GM15510 (cell line): Measurements from ENCODE around the gene ACSL1.
A peak's percentile ranks its signal among the peaks of the same experiment; 100 is the strongest.

ENCODE experiments used
- POLR2A ChIP-seq: IDR thresholded peaks from 3 replicates; pipeline ENCODE4 v1.6.1; 2011; ENCODE audit warnings: borderline replicate concordance; ENCODE audit not compliant: insufficient read length; ENCODE audit errors: extremely low read depth

Gene ACSL1, protein sequence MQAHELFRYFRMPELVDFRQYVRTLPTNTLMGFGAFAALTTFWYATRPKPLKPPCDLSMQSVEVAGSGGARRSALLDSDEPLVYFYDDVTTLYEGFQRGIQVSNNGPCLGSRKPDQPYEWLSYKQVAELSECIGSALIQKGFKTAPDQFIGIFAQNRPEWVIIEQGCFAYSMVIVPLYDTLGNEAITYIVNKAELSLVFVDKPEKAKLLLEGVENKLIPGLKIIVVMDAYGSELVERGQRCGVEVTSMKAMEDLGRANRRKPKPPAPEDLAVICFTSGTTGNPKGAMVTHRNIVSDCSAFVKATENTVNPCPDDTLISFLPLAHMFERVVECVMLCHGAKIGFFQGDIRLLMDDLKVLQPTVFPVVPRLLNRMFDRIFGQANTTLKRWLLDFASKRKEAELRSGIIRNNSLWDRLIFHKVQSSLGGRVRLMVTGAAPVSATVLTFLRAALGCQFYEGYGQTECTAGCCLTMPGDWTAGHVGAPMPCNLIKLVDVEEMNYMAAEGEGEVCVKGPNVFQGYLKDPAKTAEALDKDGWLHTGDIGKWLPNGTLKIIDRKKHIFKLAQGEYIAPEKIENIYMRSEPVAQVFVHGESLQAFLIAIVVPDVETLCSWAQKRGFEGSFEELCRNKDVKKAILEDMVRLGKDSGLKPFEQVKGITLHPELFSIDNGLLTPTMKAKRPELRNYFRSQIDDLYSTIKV

DNA sequence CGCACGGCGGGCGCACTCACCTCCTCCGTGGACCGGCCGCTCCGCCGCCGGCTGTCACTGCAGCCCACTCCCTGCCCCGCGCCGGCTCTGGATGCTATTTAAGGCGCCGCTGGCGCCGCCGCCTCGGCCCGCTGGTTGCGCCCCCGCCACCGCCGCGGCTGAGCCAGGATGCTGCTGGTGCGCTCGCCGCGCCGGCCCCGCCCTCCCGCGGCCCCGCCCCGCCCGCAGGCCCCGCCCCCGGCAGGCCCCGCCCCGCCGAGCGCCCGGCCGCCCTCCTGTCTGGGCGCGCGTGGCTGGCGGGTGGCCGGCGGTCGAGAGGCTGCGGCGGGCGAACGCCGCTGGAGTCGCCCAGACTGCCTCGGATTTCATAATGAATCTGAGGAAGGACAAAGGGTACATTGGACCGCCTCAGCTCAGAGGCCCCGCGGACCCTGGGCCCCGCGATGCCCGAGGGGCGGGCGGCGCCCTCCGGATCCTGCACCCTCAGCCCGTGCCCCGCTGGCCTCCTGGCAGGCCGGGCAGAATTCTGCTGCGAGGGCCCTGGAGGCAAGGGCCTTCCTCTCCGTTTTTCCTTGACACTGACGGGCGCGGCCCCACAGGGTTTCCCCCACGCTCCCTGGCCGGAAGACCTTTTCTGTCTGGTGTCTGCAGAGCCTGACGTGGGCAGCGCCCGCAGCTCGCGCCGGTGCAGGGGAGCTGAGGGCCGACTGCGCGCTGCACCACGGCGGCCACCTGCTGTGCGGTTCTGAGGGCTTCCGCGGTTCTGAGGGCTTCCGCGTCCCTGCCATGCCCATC, at the start of gene ACSL1:
TSS of gene ACSL1 (minus strand) at position 73 of the 795 bp plus-strand sequence. CDS start 22,454 bp downstream, outside the sequence.
- peak; percentile 82 for TF ChIP-seq POLR2A

DNA sequence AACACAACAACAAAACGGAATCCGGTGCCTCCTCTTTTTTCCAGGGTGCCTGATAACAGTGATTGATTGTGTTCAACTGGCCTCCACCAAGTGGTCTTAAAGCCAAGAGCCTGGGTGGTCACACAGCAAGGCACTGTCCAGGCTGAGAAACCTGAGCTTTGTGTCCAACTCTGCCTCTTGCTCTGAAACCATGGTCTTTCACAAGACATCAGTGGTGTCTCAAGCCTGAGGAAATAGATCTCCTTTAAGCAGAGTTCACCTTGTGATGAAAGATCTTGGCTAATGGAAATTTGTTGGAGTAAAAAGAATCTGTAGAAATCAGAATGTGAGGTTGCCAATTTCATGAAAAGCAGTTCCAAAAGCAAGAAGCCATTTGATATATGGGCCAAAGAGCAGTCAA, 47.3 kb upstream of the ACSL1 start:
- no peak for TF ChIP-seq POLR2A

DNA sequence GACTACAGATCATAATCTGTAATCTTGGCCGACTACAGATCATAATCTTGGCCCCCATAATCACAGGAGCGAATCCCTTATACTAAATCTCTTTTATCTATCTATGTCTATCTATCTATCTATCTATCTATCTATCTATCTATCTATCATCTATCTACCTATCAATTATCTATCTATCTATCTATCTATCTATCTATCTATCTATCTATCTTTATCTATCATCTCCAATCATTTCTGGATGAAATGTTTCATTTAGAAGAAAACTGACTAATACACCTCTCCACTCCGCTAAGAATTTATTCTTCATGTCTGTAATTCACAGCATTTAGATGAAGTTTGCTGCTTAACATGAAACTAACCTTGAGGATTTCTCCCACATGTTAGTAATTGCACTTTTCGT, 45.0 kb upstream of the ACSL1 start:
- no peak for TF ChIP-seq POLR2A

DNA sequence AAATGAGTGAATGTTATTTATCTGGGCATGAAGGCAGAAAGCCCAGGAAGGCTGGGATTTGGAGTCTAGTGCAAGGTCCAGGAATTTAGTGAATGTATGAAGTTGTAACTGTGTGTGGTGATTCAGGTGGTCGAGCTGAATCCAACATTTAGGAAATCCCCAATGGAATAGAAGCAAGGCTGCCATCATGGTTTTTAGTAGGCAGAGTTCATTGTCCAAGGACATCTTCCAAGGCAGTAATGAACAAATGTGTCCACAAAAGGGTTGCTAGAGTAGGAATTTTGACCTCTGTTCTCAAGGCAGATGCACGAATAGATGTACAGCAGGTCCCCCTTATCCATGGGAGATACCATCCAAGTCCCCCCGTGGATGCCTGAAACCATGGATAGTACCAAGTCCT, 42.9 kb upstream of the ACSL1 start:
- no peak for TF ChIP-seq POLR2A

DNA sequence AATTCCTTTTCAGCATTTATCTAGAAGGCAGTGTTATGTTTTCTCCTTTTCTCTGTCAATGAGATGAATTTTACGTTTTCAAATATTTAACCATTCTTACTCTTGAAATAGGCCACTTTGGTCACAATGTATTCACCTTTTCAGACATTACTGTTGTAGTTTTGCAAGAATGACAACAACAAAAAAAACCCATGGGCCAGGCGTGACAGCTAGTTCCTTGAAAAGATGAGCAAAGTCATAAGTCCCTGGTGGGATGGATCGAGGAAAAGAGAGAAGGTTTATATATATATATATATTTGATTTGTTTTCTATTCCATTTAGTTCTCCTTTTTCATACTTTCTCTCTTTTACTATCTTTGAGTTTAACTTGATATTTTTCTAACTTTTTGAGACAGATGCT, 38.1 kb upstream of the ACSL1 start:
- no peak for TF ChIP-seq POLR2A

DNA sequence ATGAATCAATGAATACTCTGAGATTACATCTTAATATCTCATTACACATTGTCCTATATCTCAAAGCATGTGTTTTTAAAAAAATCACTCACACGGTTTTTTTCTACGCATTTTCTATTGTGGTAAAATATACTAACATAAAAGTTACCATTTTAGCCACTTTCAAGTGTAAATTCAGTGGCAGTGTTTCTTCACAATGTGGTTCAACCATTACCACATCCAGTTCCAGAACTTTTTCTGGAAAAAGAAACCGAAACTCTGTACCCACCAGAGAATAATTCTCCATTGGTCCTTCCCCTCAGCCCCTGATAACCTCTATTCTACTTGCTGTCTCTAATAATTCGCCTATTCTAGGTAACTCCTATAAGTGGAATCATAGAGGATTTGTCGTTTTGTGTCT, 35.3 kb upstream of the ACSL1 start:
- no peak for TF ChIP-seq POLR2A

DNA sequence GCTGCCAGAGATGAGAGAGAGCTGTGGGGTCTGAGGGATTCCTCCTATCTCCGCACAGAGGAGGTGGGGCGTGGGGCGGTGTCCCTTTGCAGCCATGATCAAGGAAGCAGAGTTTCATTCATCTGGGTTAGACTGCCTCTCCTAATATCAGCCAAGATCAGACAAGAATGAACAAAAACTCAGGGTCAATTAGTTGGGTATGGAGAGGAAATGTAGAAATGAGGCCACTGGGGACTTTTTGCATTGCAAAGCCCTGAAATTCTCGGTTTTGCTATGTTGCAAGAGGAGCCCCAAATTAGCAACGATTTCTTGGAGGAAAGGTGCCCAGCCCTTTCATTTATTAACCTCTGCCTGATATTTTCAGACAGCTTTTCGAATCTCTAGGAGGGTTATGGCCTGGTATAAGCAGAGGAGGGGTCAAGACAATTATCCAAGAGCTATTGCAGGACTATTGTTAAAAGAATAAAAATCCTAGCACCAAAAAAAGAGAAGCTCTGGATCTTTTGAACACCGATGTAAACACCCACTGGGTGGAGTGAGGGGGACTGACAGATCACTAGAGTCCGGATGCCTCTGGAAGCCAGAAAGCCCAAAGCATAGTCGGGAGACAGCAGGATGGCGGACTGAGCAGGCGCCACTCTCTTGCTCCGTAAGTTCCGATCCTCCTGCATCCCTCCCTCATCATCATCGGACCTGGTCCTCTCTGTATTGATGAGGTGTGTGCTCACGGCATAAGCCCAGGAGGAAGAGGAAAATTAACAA, 34.4 kb upstream of the ACSL1 start:
- TF ChIP-seq POLR2A: no peak

DNA sequence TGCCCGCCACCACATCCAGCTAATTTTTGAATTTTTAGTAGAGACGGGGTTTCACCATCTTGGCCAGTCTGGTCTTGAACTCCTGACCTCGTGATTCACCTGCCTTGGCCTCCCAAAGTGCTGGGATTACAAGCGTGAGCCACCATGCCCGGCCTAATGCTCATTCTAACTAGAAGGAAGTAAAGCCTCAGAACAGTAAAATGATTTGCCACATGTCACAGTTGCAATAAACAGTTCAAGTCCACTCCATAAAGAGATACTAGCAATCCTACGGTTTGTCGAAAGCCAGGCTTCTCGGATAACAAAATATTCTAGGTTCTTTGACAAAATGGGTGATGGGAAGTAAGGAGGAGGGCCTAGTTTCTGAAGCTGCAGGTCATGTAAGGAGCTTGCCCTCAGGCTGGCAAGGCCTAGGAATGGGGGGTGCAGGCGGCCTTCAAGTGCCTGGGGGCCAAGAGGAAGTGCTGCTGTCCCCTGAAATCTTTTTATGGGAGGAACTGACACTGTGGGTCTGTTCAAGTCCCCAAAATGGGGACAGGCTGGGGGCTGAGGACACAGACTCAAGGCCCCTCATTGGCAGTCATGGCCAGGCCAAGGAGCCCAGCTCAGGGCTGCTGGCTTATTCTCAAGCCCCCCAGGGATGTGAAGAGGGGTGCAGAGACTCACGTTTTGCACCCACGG, 31.8 kb upstream of the ACSL1 start:
- no peak for TF ChIP-seq POLR2A

DNA sequence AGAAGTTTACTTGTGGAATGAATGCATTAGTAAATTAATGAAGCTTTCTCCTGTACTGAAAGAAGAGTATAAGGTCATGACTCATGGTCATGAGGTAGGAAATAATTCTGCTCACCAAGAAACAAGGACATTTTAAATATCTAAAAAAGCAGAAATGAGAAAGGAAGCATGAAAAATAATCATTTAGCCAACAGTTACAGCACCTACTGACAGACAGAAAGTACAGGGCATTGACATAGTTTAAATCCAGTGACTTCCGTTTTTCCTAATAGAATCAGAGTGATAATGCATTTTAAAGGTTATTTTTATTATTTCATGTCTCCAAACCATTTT, 30.5 kb upstream of the ACSL1 start:
- no peak for TF ChIP-seq POLR2A

DNA sequence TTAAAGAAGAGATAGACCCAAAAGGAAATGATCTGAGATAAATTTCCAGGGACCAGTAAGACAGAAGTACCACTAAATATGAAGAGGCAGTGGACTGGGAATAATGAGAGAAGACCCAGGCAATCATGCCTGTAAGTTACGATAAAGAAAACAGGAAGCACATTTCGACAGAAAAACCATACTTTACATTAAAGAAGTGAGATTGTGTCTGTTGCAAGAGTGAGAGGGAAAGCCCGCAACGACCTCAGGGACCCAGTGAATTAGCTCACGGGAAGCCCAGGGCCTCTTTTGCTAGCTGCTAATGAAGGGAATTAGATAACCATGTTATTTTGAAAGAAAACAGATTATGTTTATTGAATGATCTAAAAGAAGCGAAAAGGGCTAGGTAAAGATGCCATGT, 28.9 kb upstream of the ACSL1 start:
- TF ChIP-seq POLR2A: no peak

DNA sequence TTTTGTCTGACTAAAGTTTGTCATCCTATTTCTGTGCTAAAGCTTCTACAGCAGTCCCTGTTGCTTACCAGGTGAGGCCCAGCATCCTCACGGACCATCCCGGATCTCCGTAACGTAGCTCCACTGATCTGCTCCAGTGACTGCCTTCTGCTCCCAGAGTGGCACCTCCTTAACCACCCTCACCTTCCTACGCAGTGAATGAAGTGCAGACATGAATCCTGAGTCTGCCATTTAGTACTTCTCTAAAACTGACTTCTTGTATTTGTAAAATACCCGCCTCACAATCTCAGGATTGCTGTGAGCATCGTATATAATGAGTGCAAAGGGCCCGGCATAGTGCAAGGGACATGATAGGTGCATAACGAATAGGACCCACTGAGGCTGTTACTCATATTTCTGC, 27.7 kb upstream of the ACSL1 start:
- TF ChIP-seq POLR2A: no peak

DNA sequence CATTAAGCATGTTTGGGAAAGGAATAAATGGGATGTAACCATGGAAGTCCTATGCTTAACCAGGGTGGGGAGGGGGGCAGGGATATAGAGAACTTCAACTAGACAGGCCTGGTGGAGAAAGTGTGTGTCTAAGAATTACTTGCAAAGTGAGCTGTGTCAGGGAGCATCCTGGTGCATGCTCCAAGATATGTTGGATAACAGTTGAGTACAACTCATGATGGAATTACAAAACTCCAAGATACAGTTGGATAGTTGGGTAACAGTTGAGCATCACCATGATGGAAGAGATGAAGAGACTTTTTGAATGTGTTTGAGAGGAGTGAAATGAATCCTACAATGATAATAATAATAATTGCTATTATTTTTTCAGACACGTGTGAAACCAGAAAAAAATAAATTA, 26.1 kb upstream of the ACSL1 start:
- no peak for TF ChIP-seq POLR2A

DNA sequence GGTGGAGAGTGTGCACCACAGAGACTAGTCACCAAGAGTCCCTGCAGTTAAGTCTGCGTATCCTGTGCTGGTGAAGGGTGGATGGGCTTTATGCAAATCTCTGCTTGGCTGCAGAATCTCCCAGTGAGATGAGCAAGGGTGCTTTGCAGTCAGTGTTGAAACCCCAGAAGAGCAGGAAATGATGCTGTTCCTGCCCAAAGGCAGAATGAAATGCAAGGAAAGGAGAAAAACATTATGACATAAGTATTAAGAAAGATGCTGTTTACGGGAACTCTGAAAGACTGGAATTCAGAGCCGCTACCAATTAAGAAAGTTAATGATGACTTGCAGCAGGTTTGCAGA, 25.4 kb upstream of the ACSL1 start:
- no peak for TF ChIP-seq POLR2A
